Measurements from ENCODE around the gene KAT5.

GRCh38 chr11:65716774-65717405 lies 4.8 kb downstream of the KAT5 start:
- TF ChIP-seq CTCF (IDR thresholded peaks at IDR 0.05 in 4 of 5, conservative IDR thresholded peaks at IDR 0.05 in 1 of 5) (no peak), POLR2A (IDR thresholded peaks at IDR 0.05) (no peak)
